ENCODE data around the gene SPPL3. TPM values are rescaled to one million over a fixed set of nuclear protein-coding genes. Genes with fewer than 3 reads are reported as not detected.

The SPPL3 gene
- total and polyA plus RNA-seq, 10 donors, result 9.0 to 76.9 (median 44.0) TPM

GRCh38 chr12:120909633-120910298 is 5.6 kb upstream of the SPPL3 start:
- 59 to 74% (median 60%) methylated on average over 5 of the region's 5 CpGs for WGBS, 5 donors

GRCh38 chr12:120905856-120906384 is 1.8 kb upstream of the SPPL3 start:
- H3K4me3 ChIP-seq, result no peak overlapping the region
- peaks cover 18 to 33% (median 29%) of the 10 kb centered on the region in 6 donors for H3K4me1 ChIP-seq
- H3K36me3 ChIP-seq, result no peaks in the 10 kb centered on the region
- no peak for DNase-seq
- H3K9me3 ChIP-seq, result no peaks in the 10 kb centered on the region
- 82 to 98% (median 93%) methylated on average over 5 of the region's 5 CpGs for WGBS, 5 donors
- intact Hi-C loops (cut with DNase I; ENCODE audit: low total_unique reads), result no loop called here
- no peak overlapping the region for H3K27ac ChIP-seq
- TF ChIP-seq POLR2A (IDR thresholded peaks at IDR 0.05) (no peak), POLR2AphosphoS5 (IDR thresholded peaks at IDR 0.05) (no peak)
- TF ChIP-seq, protein P1, sequence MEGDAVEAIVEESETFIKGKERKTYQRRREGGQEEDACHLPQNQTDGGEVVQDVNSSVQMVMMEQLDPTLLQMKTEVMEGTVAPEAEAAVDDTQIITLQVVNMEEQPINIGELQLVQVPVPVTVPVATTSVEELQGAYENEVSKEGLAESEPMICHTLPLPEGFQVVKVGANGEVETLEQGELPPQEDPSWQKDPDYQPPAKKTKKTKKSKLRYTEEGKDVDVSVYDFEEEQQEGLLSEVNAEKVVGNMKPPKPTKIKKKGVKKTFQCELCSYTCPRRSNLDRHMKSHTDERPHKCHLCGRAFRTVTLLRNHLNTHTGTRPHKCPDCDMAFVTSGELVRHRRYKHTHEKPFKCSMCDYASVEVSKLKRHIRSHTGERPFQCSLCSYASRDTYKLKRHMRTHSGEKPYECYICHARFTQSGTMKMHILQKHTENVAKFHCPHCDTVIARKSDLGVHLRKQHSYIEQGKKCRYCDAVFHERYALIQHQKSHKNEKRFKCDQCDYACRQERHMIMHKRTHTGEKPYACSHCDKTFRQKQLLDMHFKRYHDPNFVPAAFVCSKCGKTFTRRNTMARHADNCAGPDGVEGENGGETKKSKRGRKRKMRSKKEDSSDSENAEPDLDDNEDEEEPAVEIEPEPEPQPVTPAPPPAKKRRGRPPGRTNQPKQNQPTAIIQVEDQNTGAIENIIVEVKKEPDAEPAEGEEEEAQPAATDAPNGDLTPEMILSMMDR (IDR thresholded peaks at IDR 0.05 in 8 of 11, conservative IDR thresholded peaks at IDR 0.05 in 3 of 11), result no peak
- no peaks in the 10 kb centered on the region for H3K27me3 ChIP-seq (replicated peaks in 1 of 7)

More at GRCh38 chr12:120909633-120910298, 5.6 kb upstream of the SPPL3 start:
- Histone ChIP-seq H3K36me3 (no peaks in the 10 kb centered on the region), H3K4me3 (no peak overlapping the region), H3K27ac (no peak overlapping the region), H3K27me3 (replicated peaks in 1 of 7) (no peaks in the 10 kb centered on the region), H3K9me3 (no peaks in the 10 kb centered on the region), H3K4me1 (peaks cover 0 to 5% (median 3%) of the 10 kb centered on the region in 6 donors)
- no peak for DNase-seq
- intact Hi-C loops (cut with DNase I; ENCODE audit: low total_unique reads), result no loop called here
- no peak for TF ChIP-seq POLR2AphosphoS5 (IDR thresholded peaks at IDR 0.05)
- no peak for TF ChIP-seq POLR2A (IDR thresholded peaks at IDR 0.05)
- TF ChIP-seq, protein P1 (IDR thresholded peaks at IDR 0.05 in 8 of 11, conservative IDR thresholded peaks at IDR 0.05 in 3 of 11), result no peak

DNA sequence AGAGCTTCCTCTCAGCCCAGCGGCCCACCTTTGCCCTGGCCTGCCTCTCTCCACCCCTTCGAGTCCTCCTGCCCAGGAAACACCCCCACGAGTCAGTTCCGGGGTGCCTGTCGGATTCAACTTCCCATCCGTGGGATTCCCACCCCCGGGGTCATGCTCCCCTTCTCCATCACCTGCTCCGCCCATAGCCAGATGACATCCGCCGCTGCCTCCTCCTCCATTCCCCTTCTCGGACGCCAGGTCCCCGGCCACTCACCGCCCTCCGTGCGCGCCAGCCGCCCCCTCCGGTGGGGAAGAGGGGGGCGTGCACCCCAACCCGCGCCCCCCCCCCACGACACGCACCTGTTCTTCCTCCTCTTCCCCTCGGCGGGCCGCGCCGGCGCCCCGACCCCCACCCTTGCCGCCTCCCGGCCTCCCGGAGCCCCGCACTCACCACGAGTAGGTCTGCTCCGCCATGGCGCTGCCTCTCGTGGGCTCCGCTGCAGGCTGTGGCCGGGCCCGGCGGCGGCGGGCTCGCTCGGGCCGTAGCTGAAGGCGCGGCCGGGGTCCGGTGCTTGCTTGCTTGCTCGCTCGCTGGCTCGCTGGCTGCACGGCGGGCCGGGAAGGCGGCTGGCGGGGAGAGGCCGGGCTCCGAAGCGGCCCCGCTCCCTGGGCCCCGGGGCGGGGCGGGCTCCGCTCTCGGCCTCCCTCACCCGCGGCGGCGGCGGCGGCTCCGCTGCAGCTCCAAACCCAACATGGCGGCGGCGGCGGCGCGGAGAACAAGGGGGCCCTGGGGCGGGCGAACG is 554 bp downstream of the SPPL3 start:
- no peaks in the 10 kb centered on the region for H3K27me3 ChIP-seq (replicated peaks in 1 of 7)
- TF ChIP-seq POLR2AphosphoS5 (IDR thresholded peaks at IDR 0.05) (peak; percentile 78 to 84 (median 82)), POLR2A (IDR thresholded peaks at IDR 0.05) (no peak)
- TF ChIP-seq, protein P1 (IDR thresholded peaks at IDR 0.05 in 8 of 11, conservative IDR thresholded peaks at IDR 0.05 in 3 of 11), result peak in 1 of 11 experiments; percentile 6
- intact Hi-C loops (cut with DNase I; ENCODE audit: low total_unique reads), result no loop called here
- H3K36me3 ChIP-seq, result peaks cover 0 to 16% (median 0%) of the 10 kb centered on the region in 6 donors
- WGBS, 5 donors, result 0 to 1% (median 1%) methylated on average over 31 to 83 of the region's 85 CpGs
- H3K4me3 ChIP-seq, result peak overlapping the region; percentile 82 to 98 (median 92)
- H3K27ac ChIP-seq, result peak overlapping the region; percentile 81 to 97 (median 95)
- H3K9me3 ChIP-seq, result no peaks in the 10 kb centered on the region
- H3K4me1 ChIP-seq, result peaks cover 25 to 56% (median 45%) of the 10 kb centered on the region in 6 donors
- DNase-seq, result peak; percentile 93
